Measurements from ENCODE around the gene KLK10. TPM values are rescaled to one million over a fixed set of nuclear protein-coding genes. Genes with fewer than 3 reads are reported as not detected.

The KLK10 gene
- total RNA-seq, result 42.8 TPM

- DNase-seq (ENCODE audit: low spot score), result no peak
Measured at GRCh38 chr19:51019544-51019925, at the start of gene KLK10. Gene KLK10, minus strand, starts transcription at chr19:51019709. Its CDS starts 579 bp downstream, at chr19:51019130.

GRCh38 chr19:51066393-51067186, 47.1 kb upstream of the KLK10 start:
- no peak for DNase-seq (ENCODE audit: low spot score)

- no peak for DNase-seq (ENCODE audit: low spot score)
Measured at GRCh38 chr19:51065221-51065960, 45.9 kb upstream of the KLK10 start.

GRCh38 chr19:51064534-51065220, 45.2 kb upstream of the KLK10 start, which contains the start of gene KLK13:
Gene KLK13, minus strand, starts transcription at chr19:51065092. Its CDS starts 25 bp downstream, at chr19:51065067.
- peak; percentile 16 for DNase-seq (ENCODE audit: low spot score)

- DNase-seq (ENCODE audit: low spot score), result no peak
Measured at GRCh38 chr19:51063664-51064063, 44.2 kb upstream of the KLK10 start.

GRCh38 chr19:51060973-51061372, 41.5 kb upstream of the KLK10 start:
- no peak for DNase-seq (ENCODE audit: low spot score)

- DNase-seq (ENCODE audit: low spot score), result no peak
Measured at GRCh38 chr19:51060336-51060735, 40.8 kb upstream of the KLK10 start.

- DNase-seq (ENCODE audit: low spot score), result no peak
Measured at GRCh38 chr19:51059715-51060114, 40.2 kb upstream of the KLK10 start.

- DNase-seq (ENCODE audit: low spot score), result no peak
Measured at GRCh38 chr19:51055866-51056265, 36.4 kb upstream of the KLK10 start.

- no peak for DNase-seq (ENCODE audit: low spot score)
Measured at GRCh38 chr19:51047031-51047335, 27.5 kb upstream of the KLK10 start.

- no peak for DNase-seq (ENCODE audit: low spot score)
Measured at GRCh38 chr19:51044327-51044726, 24.8 kb upstream of the KLK10 start.

- no peak for DNase-seq (ENCODE audit: low spot score)
Measured at GRCh38 chr19:51043497-51043896, 24.0 kb upstream of the KLK10 start.

GRCh38 chr19:51040151-51040550, 20.6 kb upstream of the KLK10 start:
- no peak for DNase-seq (ENCODE audit: low spot score)

GRCh38 chr19:51036519-51036918, 17.0 kb upstream of the KLK10 start:
- no peak for DNase-seq (ENCODE audit: low spot score)

- DNase-seq (ENCODE audit: low spot score), result peak; percentile 21
Measured at GRCh38 chr19:51034704-51035103, 15.2 kb upstream of the KLK10 start, which contains the start of gene KLK12. Gene KLK12, minus strand, starts transcription at chr19:51035002. Its CDS starts 381 bp downstream, at chr19:51034621.

- DNase-seq (ENCODE audit: low spot score), result no peak
Measured at GRCh38 chr19:51031880-51032225, 12.3 kb upstream of the KLK10 start.

GRCh38 chr19:51031220-51031879, 11.8 kb upstream of the KLK10 start:
- no peak for DNase-seq (ENCODE audit: low spot score)

GRCh38 chr19:51030631-51031030, 11.1 kb upstream of the KLK10 start:
- no peak for DNase-seq (ENCODE audit: low spot score)

GRCh38 chr19:51029718-51030117, 10.2 kb upstream of the KLK10 start:
- DNase-seq (ENCODE audit: low spot score), result no peak

GRCh38 chr19:51027873-51028272, 8.4 kb upstream of the KLK10 start:
- DNase-seq (ENCODE audit: low spot score), result no peak

- DNase-seq (ENCODE audit: low spot score), result no peak
Measured at GRCh38 chr19:51027126-51027806, 7.8 kb upstream of the KLK10 start.

- peak; percentile 84 for DNase-seq (ENCODE audit: low spot score)
Measured at GRCh38 chr19:51026554-51026831, 7.0 kb upstream of the KLK10 start, which contains the start of gene KLK11. Gene KLK11, minus strand, starts transcription at chr19:51026616. Its CDS starts 985 bp downstream, at chr19:51025631.

Measured in mucosa of gallbladder (tissue), 1 donor.